Measurements from ENCODE around the gene MYMK.

The MYMK gene

DNA sequence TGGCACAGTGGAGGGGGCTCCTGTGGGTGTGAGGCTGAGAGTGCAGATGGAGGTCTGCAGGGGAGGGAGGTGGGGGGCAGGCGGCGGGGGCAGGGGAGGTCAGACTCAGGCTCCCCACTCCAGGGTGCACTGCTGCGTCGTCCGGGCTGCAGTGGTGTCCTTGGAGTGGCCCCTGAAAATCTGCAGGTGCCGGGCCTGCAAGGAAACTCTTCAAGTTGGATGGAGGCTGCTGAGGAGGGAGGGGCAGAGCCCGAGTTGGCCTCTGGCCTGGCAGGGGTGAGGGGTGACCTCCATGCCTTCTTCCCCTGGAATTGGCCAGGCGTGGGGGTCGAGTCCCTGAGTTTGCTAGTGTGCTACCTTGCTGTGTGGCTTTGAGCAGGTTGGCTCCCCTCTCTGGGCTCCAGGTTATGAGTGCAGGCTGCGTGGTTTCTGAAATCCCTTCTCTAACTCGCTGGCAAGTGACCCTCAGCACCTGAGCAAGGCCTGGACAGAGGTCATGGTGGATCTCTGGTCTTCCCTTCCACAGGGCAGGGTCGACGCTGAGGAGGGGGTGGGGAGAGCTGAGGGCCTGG is 10.6 kb upstream of the MYMK start:
- DNase-seq, result no peak
- no peak for ATAC-seq

GRCh38 chr9:133534346-133535291 is 9.9 kb upstream of the MYMK start, which contains the start of gene ADAMTSL2:
Gene ADAMTSL2, plus strand, starts transcription at chr9:133534704. Its CDS starts 2,009 bp downstream, at chr9:133536713.
- peak; percentile 50 for ATAC-seq
- peak; percentile 44 for DNase-seq

GRCh38 chr9:133533857-133534256 is 9.1 kb upstream of the MYMK start:
- ATAC-seq, result no peak
- no peak for DNase-seq

DNA sequence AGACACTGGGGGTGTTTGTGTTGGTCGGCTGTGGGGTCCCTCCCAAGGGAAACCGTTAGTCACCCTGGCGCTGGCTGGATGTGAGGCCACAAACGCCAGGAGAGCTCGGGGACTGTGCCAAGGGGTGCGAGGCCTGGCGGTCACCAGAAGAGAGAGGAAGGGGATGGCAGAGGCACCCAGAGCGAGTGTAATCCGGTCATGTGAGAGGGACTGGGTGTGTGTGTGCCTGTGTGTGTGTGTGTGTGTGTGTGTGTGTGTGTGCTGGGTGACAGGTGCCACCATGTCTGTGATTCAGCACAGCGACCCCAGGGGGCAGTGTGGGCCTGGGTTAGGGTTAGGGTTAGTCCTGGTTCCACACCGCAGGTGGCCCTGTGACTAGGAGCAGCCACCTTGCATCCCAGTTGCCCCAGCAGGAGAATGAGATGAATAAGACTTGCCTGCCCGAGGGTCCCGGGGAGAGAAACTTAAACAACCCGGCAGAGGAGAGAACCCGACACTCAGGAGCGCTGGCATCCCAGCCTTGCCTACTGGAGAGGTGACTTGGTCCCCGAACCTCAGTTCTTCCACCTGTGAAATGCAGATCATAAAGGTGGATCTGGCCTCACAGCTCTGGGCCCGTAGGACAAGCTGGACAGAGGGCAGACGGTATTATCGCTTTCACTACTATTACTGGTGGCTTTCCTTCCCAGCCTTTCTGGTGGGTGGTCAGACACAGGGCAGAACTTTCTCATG is 8.3 kb upstream of the MYMK start:
- DNase-seq, result peak; percentile 80
- no peak for ATAC-seq

- DNase-seq (no peak), ATAC-seq (no peak)
Observed at GRCh38 chr9:133531293-133531692, 6.5 kb upstream of the MYMK start.

DNA sequence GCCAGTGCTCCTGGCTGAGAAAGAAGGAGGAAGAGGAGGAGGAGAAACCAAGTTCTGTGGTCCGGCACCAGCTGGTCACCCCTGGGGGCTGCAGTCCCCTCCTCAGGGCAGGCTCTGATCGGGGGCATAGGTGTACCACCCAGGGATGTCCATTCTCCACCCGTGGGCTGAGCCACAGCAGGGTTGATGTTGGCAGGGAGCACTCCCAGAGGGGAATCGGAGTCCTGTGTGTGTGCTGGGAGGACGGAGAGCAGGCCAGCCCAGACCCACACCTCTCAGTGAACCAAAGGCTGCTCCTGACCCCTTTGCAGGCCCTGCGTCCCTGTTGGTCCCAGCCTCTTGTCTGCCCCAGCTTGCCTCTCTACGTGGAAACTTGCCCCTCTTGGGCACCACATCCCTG is 5.1 kb upstream of the MYMK start:
- no peak for DNase-seq
- no peak for ATAC-seq

DNA sequence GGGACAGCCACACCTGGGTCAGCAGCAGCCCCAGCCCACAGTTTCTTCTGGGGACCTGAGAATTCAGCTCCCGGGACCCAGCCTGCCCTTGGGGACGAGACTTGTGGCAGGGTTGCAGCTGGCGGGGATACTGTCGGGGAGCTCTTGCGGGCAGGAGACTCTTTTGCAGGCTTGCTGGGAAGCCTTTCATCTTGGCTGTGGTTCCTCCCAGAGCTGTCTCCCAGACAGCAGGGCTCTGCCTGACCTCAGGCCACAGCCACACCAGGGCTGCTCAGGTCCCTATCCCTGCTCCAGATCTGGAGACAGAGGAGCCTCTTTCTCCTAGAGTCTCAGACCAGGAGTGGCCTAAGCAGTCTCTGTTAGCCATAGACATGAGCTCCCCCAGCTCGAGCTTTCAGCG is 4.7 kb upstream of the MYMK start:
- ATAC-seq, result no peak
- DNase-seq, result no peak

- DNase-seq, result no peak
Observed at GRCh38 chr9:133528876-133529241, 4.1 kb upstream of the MYMK start.

GRCh38 chr9:133528001-133528875 is 3.5 kb upstream of the MYMK start:
- DNase-seq (no peak), ATAC-seq (no peak)

More at GRCh38 chr9:133528876-133529241, 4.1 kb upstream of the MYMK start:
- ATAC-seq, result no peak

GRCh38 chr9:133527444-133527920 is 2.7 kb upstream of the MYMK start:
- no peak for ATAC-seq
- no peak for DNase-seq

GRCh38 chr9:133526721-133527321 is 2.1 kb upstream of the MYMK start:
- no peak for DNase-seq
- peak; percentile 4 for ATAC-seq

GRCh38 chr9:133525677-133526076 is 918 bp upstream of the MYMK start:
- ATAC-seq, result no peak
- DNase-seq, result no peak

DNA sequence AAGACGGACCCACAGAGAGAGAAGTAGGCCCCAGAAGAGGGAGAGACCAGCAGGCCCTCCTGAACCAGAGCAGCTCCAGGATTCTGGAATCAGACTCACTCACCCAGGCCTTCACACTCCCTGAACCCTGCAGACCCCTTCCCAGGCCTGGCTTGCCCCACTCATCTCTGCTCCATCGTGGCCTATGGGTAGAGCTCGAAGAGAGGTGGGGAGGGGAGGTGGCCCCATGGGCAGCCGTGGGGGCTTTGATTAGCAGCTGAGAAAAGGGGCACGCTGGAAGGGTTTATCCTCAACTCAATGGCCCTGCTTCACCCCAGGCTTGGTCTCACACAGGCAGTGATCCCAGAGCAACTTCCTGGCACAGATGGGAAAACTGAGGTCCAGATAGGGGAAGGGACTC is 613 bp downstream of the MYMK start:
- ATAC-seq, result no peak
- DNase-seq, result no peak

DNA sequence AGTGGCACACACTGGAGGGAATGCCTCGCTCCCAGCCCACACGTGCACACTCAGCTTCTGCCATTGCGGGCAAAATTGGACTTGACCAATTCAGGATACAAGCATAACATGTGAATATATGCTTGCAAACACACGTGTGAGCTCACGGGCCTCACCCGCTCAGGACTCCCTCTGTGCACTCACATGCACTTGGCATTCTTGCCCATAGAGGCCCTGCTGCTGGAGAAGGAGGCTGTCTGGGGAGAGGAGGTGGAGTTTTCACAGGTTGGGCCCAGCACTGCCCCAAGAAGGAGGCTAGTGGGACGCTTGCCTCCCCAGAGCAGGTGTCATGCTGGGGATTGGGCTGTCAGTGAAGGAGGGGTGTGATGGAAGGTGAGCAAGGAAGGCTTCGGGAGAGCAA is 1.7 kb downstream of the MYMK start:
- DNase-seq (no peak), ATAC-seq (no peak)

- no peak for DNase-seq
- no peak for ATAC-seq
Observed at GRCh38 chr9:133522073-133522910, 2.5 kb downstream of the MYMK start.

- DNase-seq, result no peak
- no peak for ATAC-seq
Observed at GRCh38 chr9:133521122-133522072, 3.4 kb downstream of the MYMK start.

GRCh38 chr9:133520121-133520835 is 4.5 kb downstream of the MYMK start:
- ATAC-seq (no peak), DNase-seq (no peak)

- no peak for DNase-seq
- no peak for ATAC-seq
Observed at GRCh38 chr9:133519693-133520092, 5.1 kb downstream of the MYMK start.
